GM18907 (cell line): Measurements from ENCODE around the gene OPN1MW.
"Not testable (repeated sequence)": the region's sequence is repeated elsewhere in the genome, so short reads cannot be mapped to it uniquely, and the experiment has no call there.

Experiments
- ATAC-seq: cut with Tn5 transposase; IDR thresholded peaks from one replicate; pipeline ENCODE4 v1.9.1; 2021; ENCODE audit warnings: mild to moderate bottlenecking, moderate library complexity; ENCODE audit not compliant: unreplicated experiment

The OPN1MW gene

GRCh38 chrX:154182296-154182695 is at the start of gene OPN1MW:
OPN1MW (plus strand) TSS chrX:154182596; CDS start chrX:154182678, 82 bp downstream.
- not testable (repeated sequence) for ATAC-seq

- ATAC-seq: no peak
These were observed 46.8 kb upstream of the OPN1MW start for GRCh38 chrX:154135458-154136229.

GRCh38 chrX:154136627-154137161 is 45.7 kb upstream of the OPN1MW start:
- ATAC-seq: no peak

GRCh38 chrX:154138857-154139256 is 43.5 kb upstream of the OPN1MW start:
- no peak for ATAC-seq

GRCh38 chrX:154140206-154140605 is 42.2 kb upstream of the OPN1MW start:
- no peak for ATAC-seq

GRCh38 chrX:154140742-154141141 is 41.7 kb upstream of the OPN1MW start:
- no peak for ATAC-seq

GRCh38 chrX:154142386-154142785 is 40.0 kb upstream of the OPN1MW start:
- no peak for ATAC-seq

GRCh38 chrX:154142950-154143745 is 39.2 kb upstream of the OPN1MW start:
- no peak for ATAC-seq

GRCh38 chrX:154144010-154144409 is 38.4 kb upstream of the OPN1MW start, which contains the start of gene OPN1LW:
OPN1LW (plus strand) TSS chrX:154144243; CDS start chrX:154144284, 41 bp downstream.
- ATAC-seq: not testable (repeated sequence)

- ATAC-seq: not testable (repeated sequence)
These were observed 31.4 kb upstream of the OPN1MW start for GRCh38 chrX:154151030-154151429.

- ATAC-seq: not testable (repeated sequence)
These were observed 26.2 kb upstream of the OPN1MW start for GRCh38 chrX:154156221-154156620.

- ATAC-seq: not testable (repeated sequence)
These were observed 25.2 kb upstream of the OPN1MW start for GRCh38 chrX:154157207-154157606.

- ATAC-seq: not testable (repeated sequence)
These were observed 23.1 kb upstream of the OPN1MW start for GRCh38 chrX:154159345-154159744.

GRCh38 chrX:154164902-154165301 is 17.5 kb upstream of the OPN1MW start:
- not testable (repeated sequence) for ATAC-seq

- not testable (repeated sequence) for ATAC-seq
These were observed 14.0 kb upstream of the OPN1MW start for GRCh38 chrX:154168384-154168783.

GRCh38 chrX:154172535-154172943 is 9.9 kb upstream of the OPN1MW start:
- ATAC-seq: not testable (repeated sequence)

GRCh38 chrX:154174356-154174755 is 8.0 kb upstream of the OPN1MW start:
- ATAC-seq: not testable (repeated sequence)

- ATAC-seq: not testable (repeated sequence)
These were observed 1.4 kb downstream of the OPN1MW start for GRCh38 chrX:154183794-154184193.

- ATAC-seq: not testable (repeated sequence)
These were observed 10.4 kb downstream of the OPN1MW start for GRCh38 chrX:154192846-154193245.

- ATAC-seq: not testable (repeated sequence)
These were observed 11.9 kb downstream of the OPN1MW start for GRCh38 chrX:154194316-154194715.

- ATAC-seq: not testable (repeated sequence)
These were observed 14.1 kb downstream of the OPN1MW start for GRCh38 chrX:154196466-154196865.
